ENCODE results near the gene CFAP20. TPM values are rescaled to one million over a fixed set of nuclear protein-coding genes. Genes with fewer than 3 reads are reported as not detected.

The CFAP20 gene
- total RNA-seq, 1 donor from 2014 or later: 41.7 TPM

- no peaks in the 10 kb centered on the region for H3K27me3 Mint-ChIP-seq
- H3K4me1 Mint-ChIP-seq (ENCODE audit: unreplicated experiment): peaks cover 22% of the 10 kb centered on the region
- H3K9me3 Mint-ChIP-seq: no peaks in the 10 kb centered on the region
- TF ChIP-seq, protein P1, sequence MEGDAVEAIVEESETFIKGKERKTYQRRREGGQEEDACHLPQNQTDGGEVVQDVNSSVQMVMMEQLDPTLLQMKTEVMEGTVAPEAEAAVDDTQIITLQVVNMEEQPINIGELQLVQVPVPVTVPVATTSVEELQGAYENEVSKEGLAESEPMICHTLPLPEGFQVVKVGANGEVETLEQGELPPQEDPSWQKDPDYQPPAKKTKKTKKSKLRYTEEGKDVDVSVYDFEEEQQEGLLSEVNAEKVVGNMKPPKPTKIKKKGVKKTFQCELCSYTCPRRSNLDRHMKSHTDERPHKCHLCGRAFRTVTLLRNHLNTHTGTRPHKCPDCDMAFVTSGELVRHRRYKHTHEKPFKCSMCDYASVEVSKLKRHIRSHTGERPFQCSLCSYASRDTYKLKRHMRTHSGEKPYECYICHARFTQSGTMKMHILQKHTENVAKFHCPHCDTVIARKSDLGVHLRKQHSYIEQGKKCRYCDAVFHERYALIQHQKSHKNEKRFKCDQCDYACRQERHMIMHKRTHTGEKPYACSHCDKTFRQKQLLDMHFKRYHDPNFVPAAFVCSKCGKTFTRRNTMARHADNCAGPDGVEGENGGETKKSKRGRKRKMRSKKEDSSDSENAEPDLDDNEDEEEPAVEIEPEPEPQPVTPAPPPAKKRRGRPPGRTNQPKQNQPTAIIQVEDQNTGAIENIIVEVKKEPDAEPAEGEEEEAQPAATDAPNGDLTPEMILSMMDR (conservative IDR thresholded peaks at IDR 0.05): no peak
- no peak for DNase-seq (ENCODE audit: extremely low spot score, unreplicated experiment)
- H3K36me3 Mint-ChIP-seq: no peaks in the 10 kb centered on the region
- H3K27ac Mint-ChIP-seq: no peak overlapping the region
- H3K4me3 Mint-ChIP-seq: no peak overlapping the region
Observed at GRCh38 chr16:58105631-58106030, 23.6 kb downstream of the CFAP20 start.

- H3K36me3 Mint-ChIP-seq: no peaks in the 10 kb centered on the region
- TF ChIP-seq, protein P1 (conservative IDR thresholded peaks at IDR 0.05): no peak
- H3K27ac Mint-ChIP-seq: no peak overlapping the region
- no peaks in the 10 kb centered on the region for H3K9me3 Mint-ChIP-seq
- no peak overlapping the region for H3K4me3 Mint-ChIP-seq
- no peaks in the 10 kb centered on the region for H3K27me3 Mint-ChIP-seq
- peaks cover 19% of the 10 kb centered on the region for H3K4me1 Mint-ChIP-seq (ENCODE audit: unreplicated experiment)
- DNase-seq (ENCODE audit: extremely low spot score, unreplicated experiment): no peak
Observed at GRCh38 chr16:58102665-58103392, 26.4 kb downstream of the CFAP20 start.

GRCh38 chr16:58099956-58100300 is 29.3 kb downstream of the CFAP20 start:
- Mint-ChIP-seq H3K4me3 (no peak overlapping the region), H3K27me3 (no peaks in the 10 kb centered on the region), H3K27ac (no peak overlapping the region), H3K9me3 (no peaks in the 10 kb centered on the region), H3K4me1 (ENCODE audit: unreplicated experiment) (peaks cover 5% of the 10 kb centered on the region), H3K36me3 (no peaks in the 10 kb centered on the region)
- no peak for DNase-seq (ENCODE audit: extremely low spot score, unreplicated experiment)
- TF ChIP-seq, protein P1 (conservative IDR thresholded peaks at IDR 0.05): no peak

- Mint-ChIP-seq H3K36me3 (no peaks in the 10 kb centered on the region), H3K27me3 (no peaks in the 10 kb centered on the region), H3K27ac (no peak overlapping the region), H3K9me3 (no peaks in the 10 kb centered on the region), H3K4me1 (ENCODE audit: unreplicated experiment) (peaks cover 5% of the 10 kb centered on the region), H3K4me3 (no peak overlapping the region)
- TF ChIP-seq, protein P1 (conservative IDR thresholded peaks at IDR 0.05): no peak
- DNase-seq (ENCODE audit: extremely low spot score, unreplicated experiment): no peak
Observed at GRCh38 chr16:58099097-58099955, 29.9 kb downstream of the CFAP20 start.

GRCh38 chr16:58098207-58099096 is 30.7 kb downstream of the CFAP20 start:
- Mint-ChIP-seq H3K4me3 (no peak overlapping the region), H3K27ac (peak overlapping the region; percentile 43), H3K4me1 (ENCODE audit: unreplicated experiment) (peaks cover 5% of the 10 kb centered on the region), H3K9me3 (no peaks in the 10 kb centered on the region), H3K27me3 (no peaks in the 10 kb centered on the region), H3K36me3 (no peaks in the 10 kb centered on the region)
- TF ChIP-seq, protein P1 (conservative IDR thresholded peaks at IDR 0.05): no peak
- no peak for DNase-seq (ENCODE audit: extremely low spot score, unreplicated experiment)
